CD14-positive monocyte (primary cell): ENCODE measurements around the gene C1S. TPM values are rescaled to one million over a fixed set of nuclear protein-coding genes. Genes with fewer than 3 reads are reported as not detected.
"Not testable (repeated sequence)": the region's sequence is repeated elsewhere in the genome, so short reads cannot be mapped to it uniquely, and the experiment has no call there.

Experiments used
- DNase-seq, 3 donors: peaks; one replicate each; pipeline ENCODE4 v3.0.0-alpha.2; 2011 to 2022
- H2AFZ ChIP-seq: 2 replicates; pipeline ENCODE4 v1.6.0; 2012; ENCODE audit warnings: mild to moderate bottlenecking, low read depth, low read length, inconsistent platforms; ENCODE audit not compliant: insufficient read depth, poor library complexity, severe bottlenecking
- H3K27ac ChIP-seq, 2 donors: 1 replicate in 1 of 2; 2 replicates in 1 of 2; pipeline ENCODE4 v1.5.1; 2012 to 2013; ENCODE audit warnings: low read length in 2 of 2, control low read depth in 1 of 2, inconsistent platforms in 1 of 2, low read depth in 1 of 2, mild to moderate bottlenecking in 1 of 2
- H3K27me3 ChIP-seq, 2 donors: one replicate each; pipeline versions ENCODE4 v1.6.0 to v1.6.1; 2011 to 2013; ENCODE audit warnings: low read length in 2 of 2; ENCODE audit not compliant: control insufficient read depth in 2 of 2, insufficient read depth in 2 of 2
- H3K36me3 ChIP-seq, 2 donors: replicated peaks in 1 of 2; 1 replicate in 1 of 2; 2 replicates in 1 of 2; pipeline versions ENCODE4 v1.5.1 to v1.6.1; 2012 to 2013; ENCODE audit warnings: low read length in 2 of 2, control low read depth in 1 of 2, inconsistent platforms in 1 of 2, mild to moderate bottlenecking in 1 of 2; ENCODE audit not compliant: insufficient read depth in 2 of 2, control insufficient read depth in 1 of 2
- H3K4me1 ChIP-seq, 2 donors: 1 replicate in 1 of 2; 2 replicates in 1 of 2; pipeline versions ENCODE4 v1.5.1 to v1.6.1; 2012 to 2013; ENCODE audit warnings: low read length in 2 of 2, control low read depth in 1 of 2, inconsistent platforms in 1 of 2, mild to moderate bottlenecking in 1 of 2, moderate library complexity in 1 of 2; ENCODE audit not compliant: insufficient read depth in 2 of 2, control insufficient read depth in 1 of 2
- H3K4me2 ChIP-seq: replicated peaks from 2 replicates; pipeline ENCODE3; 2012; ENCODE audit warnings: low read length, moderate library complexity, mild to moderate bottlenecking; ENCODE audit not compliant: poor library complexity, severe bottlenecking; ENCODE audit errors: extremely low read depth
- H3K4me3 ChIP-seq, 3 experiments: fragments of 200-600 bp in 1 of 3; sonication (generic) in 1 of 3; replicated peaks in 1 of 3; 1 replicate in 2 of 3; 2 replicates in 1 of 3; pipeline ENCODE4 v1.5.1; 2011 to 2013; ENCODE audit warnings: low read length in 3 of 3, mild to moderate bottlenecking in 3 of 3, control low read depth in 2 of 3, low read depth in 2 of 3, inconsistent platforms in 1 of 3, moderate library complexity in 1 of 3
- H3K79me2 ChIP-seq: 2 replicates; pipeline ENCODE4 v1.6.0; 2012; ENCODE audit warnings: mild to moderate bottlenecking, control low read depth, inconsistent platforms, low read length, moderate library complexity; ENCODE audit not compliant: insufficient read depth
- H3K9ac ChIP-seq: 2 replicates; pipeline ENCODE4 v1.6.0; 2017; ENCODE audit warnings: low read length, mild to moderate bottlenecking; ENCODE audit not compliant: insufficient read depth, poor library complexity, severe bottlenecking
- H3K9me3 ChIP-seq, 2 donors: replicated peaks in 1 of 2; 1 replicate in 1 of 2; 2 replicates in 1 of 2; pipeline versions ENCODE4 v1.5.1 to v1.6.1; 2012 to 2013; ENCODE audit warnings: low read length in 2 of 2, control low read depth in 1 of 2; ENCODE audit not compliant: control insufficient read depth in 1 of 2, insufficient read depth in 1 of 2
- H4K20me1 ChIP-seq: 2 replicates; pipeline ENCODE4 v1.6.0; 2012; ENCODE audit warnings: mild to moderate bottlenecking, low read length, control low read depth, moderate library complexity; ENCODE audit not compliant: insufficient read depth
- H3K27ac Mint-ChIP-seq, 7 donors: one replicate each; pipeline ENCODE4 v1.8.0; 2020; ENCODE audit warnings: mild to moderate bottlenecking in 7 of 7, mixed read lengths in 7 of 7, moderate library complexity in 6 of 7, inconsistent platforms in 2 of 7
- H3K27me3 Mint-ChIP-seq, 3 donors: one replicate each; pipeline ENCODE4 v1.8.0; 2021 to 2022; ENCODE audit warnings: low read depth in 3 of 3, mild to moderate bottlenecking in 3 of 3, mixed read lengths in 3 of 3, moderate library complexity in 3 of 3, inconsistent platforms in 1 of 3
- H3K36me3 Mint-ChIP-seq, 2 donors: one replicate each; pipeline ENCODE4 v1.8.0; 2020; ENCODE audit warnings: mixed read lengths in 2 of 2, inconsistent platforms in 1 of 2, mild to moderate bottlenecking in 1 of 2
- H3K4me1 Mint-ChIP-seq: one replicate; pipeline ENCODE4 v1.8.0; 2020; ENCODE audit warnings: mild to moderate bottlenecking, mixed read lengths
- H3K4me3 Mint-ChIP-seq, 2 donors: one replicate each; pipeline ENCODE4 v1.8.0; 2020; ENCODE audit warnings: mild to moderate bottlenecking in 2 of 2, mixed read lengths in 2 of 2, moderate library complexity in 1 of 2
- H3K9me3 Mint-ChIP-seq, 7 donors: one replicate each; pipeline ENCODE4 v1.8.0; 2020 to 2022; ENCODE audit warnings: mixed read lengths in 7 of 7, mild to moderate bottlenecking in 6 of 7, moderate library complexity in 6 of 7, inconsistent platforms in 2 of 7
- WGBS: methylation state at CpG from one replicate; pipeline ENCODE4 v1.1.5; 2013; ENCODE audit warnings: missing lambda C conversion rate; ENCODE audit not compliant: insufficient coverage; 5-methylcytosine and 5-hydroxymethylcytosine counted together
- intact Hi-C, 2 donors: fragments of 100-400 bp; cut with micrococcal nuclease; formaldehyde crosslinking; loops; one replicate each; pipeline versions ENCODE4 v1.15.0 to v1.15.1; 2023
- polyA plus RNA-seq, 3 donors: library from polyadenylated mRNA; depleted of rRNA in 1 of 3; unstranded in 2 of 3; stranded (reverse) in 1 of 3; fragments of 300-500 nt in 2 of 3; fragments of >200 nt in 1 of 3; fragmentation: Illumina TruSeq in 2 of 3; gene quantifications; 1 replicate in 2 of 3; 2 replicates in 1 of 3; pipeline ENCODE4 v1.2.3, GENCODE V29; 2012 to 2021
- TF ChIP-seq, protein P1 (sequence below): fragments of 200-600 bp; IDR thresholded peaks from one replicate; pipeline ENCODE4 v1.8.0; 2022; ENCODE audit warnings: antibody characterized with exemption, mild to moderate bottlenecking

The C1S gene
- polyA plus RNA-seq, 3 donors = 1.00 TPM; not detected in 2

GRCh38 chr12:7049973-7050372, 10.5 kb upstream of the C1S start:
- H3K27ac ChIP-seq, H4K20me1 ChIP-seq, H3K27ac Mint-ChIP-seq, DNase-seq, H3K79me2 ChIP-seq, H3K9me3 ChIP-seq, H3K9ac ChIP-seq, H3K9me3 Mint-ChIP-seq, H2AFZ ChIP-seq, H3K4me3 ChIP-seq, H3K36me3 Mint-ChIP-seq, intact Hi-C loops, H3K27me3 ChIP-seq, H3K27me3 Mint-ChIP-seq, H3K4me2 ChIP-seq, H3K36me3 ChIP-seq, H3K4me3 Mint-ChIP-seq: not testable (repeated sequence)
- peaks cover 17% of the 10 kb centered on the region for H3K4me1 Mint-ChIP-seq
- no CpG with 5 or more reads among the region's 3 CpGs for WGBS
- H3K4me1 ChIP-seq = peaks cover 12 to 14% of the 10 kb centered on the region in 2 donors

DNA sequence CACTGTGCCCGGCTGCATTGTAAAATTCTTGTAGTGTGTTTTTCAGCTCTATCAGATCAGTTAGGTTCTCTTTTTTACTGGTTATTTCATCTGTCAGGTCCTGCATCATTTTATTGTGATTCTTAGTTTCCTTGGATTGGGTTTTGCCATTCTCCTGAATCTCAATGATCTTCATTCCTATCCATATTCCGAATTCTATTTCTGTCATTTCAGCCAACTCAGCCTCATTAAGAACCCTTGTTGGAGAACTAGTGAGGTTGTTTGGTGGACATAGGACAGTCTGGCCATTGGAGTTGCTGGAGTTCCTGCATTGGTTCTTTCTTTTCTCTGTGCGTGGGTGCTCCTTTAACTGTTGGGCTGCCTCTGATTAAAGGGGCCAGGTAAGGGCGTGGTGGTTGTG, 5.6 kb upstream of the C1S start:
- peaks cover 11% of the 10 kb centered on the region for H3K4me1 Mint-ChIP-seq
- no peaks in the 10 kb centered on the region for H3K36me3 ChIP-seq
- peaks cover 3 to 7% (median 4%) of the 10 kb centered on the region in 3 donors for H3K27me3 Mint-ChIP-seq
- no peaks in the 10 kb centered on the region for H4K20me1 ChIP-seq
- no peak overlapping the region for H3K27ac Mint-ChIP-seq
- H3K79me2 ChIP-seq = no peaks in the 10 kb centered on the region
- H3K9ac ChIP-seq = no peak overlapping the region
- no peaks in the 10 kb centered on the region for H3K27me3 ChIP-seq
- H3K27ac ChIP-seq = no peak overlapping the region
- H3K4me3 ChIP-seq = no peak overlapping the region
- no peaks in the 10 kb centered on the region for H3K36me3 Mint-ChIP-seq
- 100% methylated on average over 1 of the region's 4 CpGs for WGBS
- no peak for DNase-seq
- no peak overlapping the region for H3K4me2 ChIP-seq
- H2AFZ ChIP-seq = no peak overlapping the region
- TF ChIP-seq, protein P1, sequence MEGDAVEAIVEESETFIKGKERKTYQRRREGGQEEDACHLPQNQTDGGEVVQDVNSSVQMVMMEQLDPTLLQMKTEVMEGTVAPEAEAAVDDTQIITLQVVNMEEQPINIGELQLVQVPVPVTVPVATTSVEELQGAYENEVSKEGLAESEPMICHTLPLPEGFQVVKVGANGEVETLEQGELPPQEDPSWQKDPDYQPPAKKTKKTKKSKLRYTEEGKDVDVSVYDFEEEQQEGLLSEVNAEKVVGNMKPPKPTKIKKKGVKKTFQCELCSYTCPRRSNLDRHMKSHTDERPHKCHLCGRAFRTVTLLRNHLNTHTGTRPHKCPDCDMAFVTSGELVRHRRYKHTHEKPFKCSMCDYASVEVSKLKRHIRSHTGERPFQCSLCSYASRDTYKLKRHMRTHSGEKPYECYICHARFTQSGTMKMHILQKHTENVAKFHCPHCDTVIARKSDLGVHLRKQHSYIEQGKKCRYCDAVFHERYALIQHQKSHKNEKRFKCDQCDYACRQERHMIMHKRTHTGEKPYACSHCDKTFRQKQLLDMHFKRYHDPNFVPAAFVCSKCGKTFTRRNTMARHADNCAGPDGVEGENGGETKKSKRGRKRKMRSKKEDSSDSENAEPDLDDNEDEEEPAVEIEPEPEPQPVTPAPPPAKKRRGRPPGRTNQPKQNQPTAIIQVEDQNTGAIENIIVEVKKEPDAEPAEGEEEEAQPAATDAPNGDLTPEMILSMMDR = no peak
- peaks cover 0 to 2% (median 0%) of the 10 kb centered on the region in 7 donors for H3K9me3 Mint-ChIP-seq
- H3K4me3 Mint-ChIP-seq = no peak overlapping the region
- intact Hi-C loops = no loop called here
- no peaks in the 10 kb centered on the region for H3K9me3 ChIP-seq
- peaks cover 0 to 9% of the 10 kb centered on the region in 2 donors for H3K4me1 ChIP-seq

- H3K9me3 Mint-ChIP-seq, H2AFZ ChIP-seq, H3K36me3 ChIP-seq, H4K20me1 ChIP-seq, H3K4me2 ChIP-seq, H3K4me3 Mint-ChIP-seq, DNase-seq, H3K4me3 ChIP-seq, H3K9ac ChIP-seq, H3K79me2 ChIP-seq, H3K4me1 ChIP-seq, H3K36me3 Mint-ChIP-seq, H3K27me3 ChIP-seq, intact Hi-C loops, H3K27ac ChIP-seq, H3K9me3 ChIP-seq, H3K27me3 Mint-ChIP-seq, H3K27ac Mint-ChIP-seq: not testable (repeated sequence)
- WGBS = no CpG with 5 or more reads among the region's 2 CpGs
- H3K4me1 Mint-ChIP-seq = peaks cover 11% of the 10 kb centered on the region
Observed at GRCh38 chr12:7055736-7056135, 4.8 kb upstream of the C1S start.
